ENCODE results near the gene CD83.
"Not testable (repeated sequence)": the region's sequence is repeated elsewhere in the genome, so short reads cannot be mapped to it uniquely, and the experiment has no call there.

CD83 gene

DNA sequence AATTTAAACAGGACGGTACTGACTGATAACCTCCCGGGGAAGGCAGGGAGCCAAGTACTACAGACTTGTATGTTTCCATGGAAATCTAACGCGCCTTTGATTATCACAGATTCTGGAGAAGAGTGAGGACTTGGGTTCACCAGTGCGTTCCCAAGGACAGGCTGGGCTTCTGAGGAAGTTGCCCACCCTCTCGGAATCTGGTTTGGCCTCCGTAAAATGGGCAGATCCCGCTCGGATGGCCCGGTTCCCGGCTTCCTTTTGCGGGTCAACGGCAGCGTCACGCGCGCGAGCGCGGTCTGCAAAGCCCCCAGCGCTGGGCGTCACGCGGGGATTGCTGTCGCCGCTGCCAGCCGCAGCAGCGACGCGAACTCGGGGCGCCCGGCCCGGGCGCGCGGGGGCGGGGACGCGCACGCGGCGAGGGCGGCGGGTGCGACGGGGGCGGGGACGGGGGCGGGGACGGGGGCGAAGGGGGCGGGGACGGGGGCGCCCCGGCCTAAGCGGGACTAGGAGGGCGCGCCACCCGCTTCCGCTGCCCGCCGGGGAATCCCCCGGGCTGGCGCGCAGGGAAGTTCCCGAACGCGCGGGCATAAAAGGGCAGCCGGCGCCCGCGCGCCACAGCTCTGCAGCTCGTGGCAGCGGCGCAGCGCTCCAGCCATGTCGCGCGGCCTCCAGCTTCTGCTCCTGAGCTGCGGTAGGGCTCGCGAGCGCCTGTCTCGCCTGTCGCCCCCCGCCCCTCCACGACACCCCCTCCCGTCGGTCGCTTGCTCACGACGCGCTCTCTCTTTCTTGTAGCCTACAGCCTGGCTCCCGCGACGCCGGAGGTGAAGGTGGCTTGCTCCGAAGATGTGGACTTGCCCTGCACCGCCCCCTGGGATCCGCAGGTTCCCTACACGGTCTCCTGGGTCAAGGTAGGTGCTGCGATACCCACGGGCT, at the start of gene CD83:
TSS of gene CD83 (plus strand) at position 615 of the 933 bp plus-strand sequence. CDS start at position 655, 40 bp downstream.
- no peak for DNase-seq (ENCODE audit: low read depth, low spot score)

DNA sequence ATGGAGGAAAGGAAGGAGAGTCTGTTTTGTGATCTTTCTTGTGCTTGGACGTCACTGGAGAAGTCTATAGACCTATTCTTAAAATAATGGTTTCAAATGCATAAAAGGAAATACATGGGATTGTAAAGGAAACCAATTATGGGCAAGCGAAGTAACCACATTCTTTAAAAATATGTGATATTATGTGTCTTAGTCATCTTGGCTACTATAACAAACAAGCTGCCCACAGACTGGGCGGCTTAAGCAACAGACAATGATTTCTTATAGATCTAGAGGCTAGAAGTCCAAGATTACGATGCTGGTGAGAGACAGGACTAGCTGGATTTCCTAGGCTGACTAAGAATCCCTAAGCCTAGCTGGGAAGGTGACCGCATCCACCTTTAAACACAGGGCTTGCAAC, 49.4 kb upstream of the CD83 start:
- no peak for DNase-seq (ENCODE audit: low read depth, low spot score)

- DNase-seq (ENCODE audit: low read depth, low spot score), result no peak
Measured at GRCh38 chr6:14068623-14069022, 48.9 kb upstream of the CD83 start.

DNA sequence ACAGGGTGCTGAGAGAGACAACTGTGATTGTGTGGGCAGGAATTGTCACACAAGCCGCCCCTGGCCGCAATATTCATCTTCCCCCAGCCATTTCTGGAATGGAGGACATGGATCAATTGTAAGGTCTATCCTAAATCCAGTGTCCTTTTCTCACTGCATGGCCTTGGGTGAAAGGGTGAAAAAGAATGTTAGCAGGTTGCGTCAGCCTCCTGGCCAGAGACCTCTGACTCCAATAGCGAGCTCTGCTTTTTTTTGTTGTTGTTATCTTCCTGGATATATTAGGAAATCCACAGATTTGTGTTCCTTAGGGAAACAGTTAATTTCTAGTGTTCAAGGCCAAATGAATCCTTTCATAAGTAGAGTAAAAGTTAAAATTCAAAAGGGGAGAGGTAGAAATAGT, 47.1 kb upstream of the CD83 start:
- no peak for DNase-seq (ENCODE audit: low read depth, low spot score)

DNA sequence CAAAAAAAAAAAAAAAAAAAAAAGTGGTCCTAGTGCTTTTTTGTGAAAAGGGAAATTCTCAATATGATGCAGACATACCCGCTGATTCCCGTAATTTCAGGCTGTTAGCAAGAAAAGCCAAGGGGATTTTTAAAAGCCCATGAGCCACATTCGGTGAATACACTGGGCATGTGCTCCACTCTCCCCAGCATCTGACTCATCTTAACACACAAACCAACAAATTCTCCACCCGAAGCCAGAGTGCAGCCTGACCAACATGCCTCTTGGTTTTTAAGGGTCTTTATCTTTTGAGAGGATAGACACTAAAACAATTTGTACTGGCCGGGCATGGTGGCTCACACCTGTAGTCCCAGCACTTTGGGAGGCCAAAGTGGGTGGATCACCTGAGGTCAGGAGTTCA, 45.5 kb upstream of the CD83 start:
- no peak for DNase-seq (ENCODE audit: low read depth, low spot score)

- not testable (repeated sequence) for DNase-seq (ENCODE audit: low read depth, low spot score)
Measured at GRCh38 chr6:14073561-14074354, 43.8 kb upstream of the CD83 start.

GRCh38 chr6:14074476-14075094, 43.0 kb upstream of the CD83 start:
- DNase-seq (ENCODE audit: low read depth, low spot score), result no peak

- no peak for DNase-seq (ENCODE audit: low read depth, low spot score)
Measured at GRCh38 chr6:14075095-14075503, 42.5 kb upstream of the CD83 start.

DNA sequence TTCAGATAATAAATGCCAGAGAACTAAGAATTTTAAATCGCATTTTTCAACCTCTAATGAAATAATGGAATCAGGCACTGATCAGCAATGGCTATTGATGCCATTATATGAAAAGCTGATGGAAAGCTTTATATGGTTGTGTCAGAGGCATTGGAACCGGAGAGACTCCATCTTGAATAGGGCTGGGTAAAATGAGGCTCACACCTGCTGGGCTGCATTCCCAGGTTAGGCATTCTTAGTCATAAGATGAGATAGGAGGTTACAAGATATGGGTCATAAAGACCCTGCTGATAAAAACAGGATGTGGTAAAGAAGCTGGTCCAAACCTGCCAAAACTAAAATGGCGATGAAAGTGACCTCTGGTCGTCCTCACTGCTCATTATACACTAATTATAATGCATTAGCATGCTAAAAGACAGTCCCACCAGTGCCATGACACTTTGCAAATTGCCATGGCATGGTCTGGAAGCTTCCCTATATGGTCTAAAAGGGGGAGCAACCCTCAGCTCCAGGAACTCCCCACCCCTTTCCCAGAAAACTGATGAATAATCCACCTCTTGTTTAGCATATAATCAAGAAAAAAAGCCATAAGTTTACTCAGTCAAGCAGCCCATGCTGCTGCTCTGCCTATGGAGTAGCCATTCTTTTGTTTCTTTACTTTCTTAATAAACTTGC, 40.2 kb upstream of the CD83 start:
- DNase-seq (ENCODE audit: low read depth, low spot score), result no peak

- DNase-seq (ENCODE audit: low read depth, low spot score), result no peak
Measured at GRCh38 chr6:14079433-14079832, 38.1 kb upstream of the CD83 start.

DNA sequence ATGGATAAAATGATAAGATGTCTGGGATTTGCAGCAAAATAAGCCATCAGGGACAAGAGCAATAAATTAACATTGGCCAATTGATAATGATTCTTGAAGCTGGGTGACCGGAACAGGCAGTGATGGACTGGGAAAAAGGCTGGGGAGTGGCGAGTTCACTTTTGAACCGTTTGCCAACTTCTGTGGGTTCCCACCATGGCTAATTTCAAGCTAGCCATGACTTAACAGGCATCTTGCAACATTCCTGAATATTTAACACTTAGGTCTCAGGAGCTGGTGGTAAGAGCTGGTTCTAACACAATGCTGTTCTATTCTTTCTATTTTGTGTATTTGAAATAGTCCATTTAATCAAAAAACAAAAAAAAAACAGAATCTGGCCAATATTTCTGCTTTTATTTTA, 37.6 kb upstream of the CD83 start:
- DNase-seq (ENCODE audit: low read depth, low spot score), result no peak

- DNase-seq (ENCODE audit: low read depth, low spot score), result no peak
Measured at GRCh38 chr6:14081126-14081525, 36.4 kb upstream of the CD83 start.

DNA sequence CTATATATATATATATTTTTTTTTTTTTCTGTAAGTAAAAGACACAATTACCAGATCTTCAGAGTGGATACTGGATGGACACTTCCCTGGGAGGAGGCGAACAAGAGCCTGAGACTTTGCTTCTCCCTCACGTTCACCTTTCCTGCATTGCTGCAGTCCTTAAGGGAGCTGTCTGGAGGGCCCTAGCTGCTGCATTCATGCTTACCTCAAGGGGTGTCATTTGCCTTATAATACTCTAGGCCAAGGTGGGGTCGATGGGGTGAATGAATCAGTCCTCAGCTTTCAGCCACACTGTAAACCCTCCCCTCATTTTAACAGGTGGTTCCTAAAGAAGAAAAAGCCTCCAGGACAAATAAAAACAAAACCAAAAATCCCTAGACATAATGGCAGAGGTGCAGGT, 34.8 kb upstream of the CD83 start:
- DNase-seq (ENCODE audit: low read depth, low spot score), result no peak

DNA sequence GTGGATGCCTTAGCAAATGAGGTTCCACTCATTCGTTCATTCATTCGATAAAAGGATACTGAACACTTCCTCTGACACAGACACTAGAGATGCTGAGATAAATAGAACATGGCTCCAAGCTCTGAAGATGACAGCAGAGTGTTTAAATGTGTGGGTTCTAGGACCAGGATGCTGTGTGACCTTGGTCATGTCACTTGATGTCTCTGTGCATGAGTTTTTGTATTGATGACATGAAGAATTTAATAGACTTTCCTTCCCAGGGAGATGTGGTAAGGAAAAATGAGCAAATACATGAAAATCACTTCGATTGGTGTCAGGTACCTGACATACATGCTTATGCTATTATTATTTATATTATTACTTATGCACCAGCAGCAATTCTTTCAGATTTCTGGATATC, 34.3 kb upstream of the CD83 start:
- DNase-seq (ENCODE audit: low read depth, low spot score), result no peak

GRCh38 chr6:14083751-14084150, 33.8 kb upstream of the CD83 start:
- DNase-seq (ENCODE audit: low read depth, low spot score), result no peak

GRCh38 chr6:14084388-14084787, 33.2 kb upstream of the CD83 start:
- DNase-seq (ENCODE audit: low read depth, low spot score), result no peak

- DNase-seq (ENCODE audit: low read depth, low spot score), result no peak
Measured at GRCh38 chr6:14085176-14085787, 32.3 kb upstream of the CD83 start.

DNA sequence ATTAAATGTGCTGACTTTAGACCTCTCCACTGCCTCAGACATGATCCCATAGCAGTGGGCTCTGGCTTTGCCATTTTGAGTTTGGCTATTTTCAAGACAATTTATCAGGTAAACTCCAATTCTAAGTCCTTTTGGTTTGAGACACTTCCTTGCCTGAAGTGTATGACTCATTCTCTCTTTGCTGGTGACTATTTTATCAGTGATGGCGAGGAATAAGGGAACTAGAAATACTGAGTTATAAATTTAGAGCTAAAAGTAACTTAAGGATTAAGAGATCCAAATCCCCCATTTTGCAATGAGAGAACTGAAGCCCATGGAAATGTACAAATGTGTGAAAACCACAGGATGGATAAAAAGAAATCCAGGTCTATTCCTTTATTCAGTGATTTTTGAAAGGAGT, 30.9 kb upstream of the CD83 start:
- DNase-seq (ENCODE audit: low read depth, low spot score), result no peak

GRCh38 chr6:14088600-14089192, 28.9 kb upstream of the CD83 start:
- DNase-seq (ENCODE audit: low read depth, low spot score), result no peak

- DNase-seq (ENCODE audit: low read depth, low spot score), result no peak
Measured at GRCh38 chr6:14089224-14089623, 28.3 kb upstream of the CD83 start.
